Measurements from ENCODE around the gene TMEM183A. TPM values are rescaled to one million over a fixed set of nuclear protein-coding genes. Genes with fewer than 3 reads are reported as not detected.
A peak's percentile ranks its signal among the peaks of the same experiment; 100 is the strongest.
"Not testable (repeated sequence)": the region's sequence is repeated elsewhere in the genome, so short reads cannot be mapped to it uniquely, and the experiment has no call there.

Gene TMEM183A
- total RNA-seq, 1 experiment from 2014 or later = 82.8 TPM

GRCh38 chr1:202987922-202988583, 19.1 kb upstream of the TMEM183A start:
- no peak for DNase-seq (ENCODE audit: low spot score)

GRCh38 chr1:202989879-202990278, 17.3 kb upstream of the TMEM183A start:
- DNase-seq (ENCODE audit: low spot score) = no peak

- DNase-seq (ENCODE audit: low spot score) = no peak
Measured at GRCh38 chr1:202991112-202991511, 16.1 kb upstream of the TMEM183A start.

- no peak for DNase-seq (ENCODE audit: low spot score)
Measured at GRCh38 chr1:202994756-202995155, 12.4 kb upstream of the TMEM183A start.

GRCh38 chr1:202998836-202999750, 8.1 kb upstream of the TMEM183A start:
- DNase-seq (ENCODE audit: low spot score) = peak; percentile 21

GRCh38 chr1:203000217-203000944, 6.8 kb upstream of the TMEM183A start:
- no peak for DNase-seq (ENCODE audit: low spot score)

- DNase-seq (ENCODE audit: low spot score) = no peak
Measured at GRCh38 chr1:203001986-203002385, 5.2 kb upstream of the TMEM183A start.

GRCh38 chr1:203002951-203003350, 4.2 kb upstream of the TMEM183A start:
- no peak for DNase-seq (ENCODE audit: low spot score)

GRCh38 chr1:203005395-203006142, 1.6 kb upstream of the TMEM183A start:
- not testable (repeated sequence) for DNase-seq (ENCODE audit: low spot score)

- no peak for DNase-seq (ENCODE audit: low spot score)
Measured at GRCh38 chr1:203009185-203009584, 2.0 kb downstream of the TMEM183A start.

GRCh38 chr1:203011582-203011981, 4.4 kb downstream of the TMEM183A start:
- DNase-seq (ENCODE audit: low spot score) = no peak

GRCh38 chr1:203017061-203017460, 9.9 kb downstream of the TMEM183A start:
- DNase-seq (ENCODE audit: low spot score) = no peak

GRCh38 chr1:203017692-203018091, 10.5 kb downstream of the TMEM183A start:
- no peak for DNase-seq (ENCODE audit: low spot score)

- DNase-seq (ENCODE audit: low spot score) = not testable (repeated sequence)
Measured at GRCh38 chr1:203022855-203023254, 15.7 kb downstream of the TMEM183A start.

- DNase-seq (ENCODE audit: low spot score) = no peak
Measured at GRCh38 chr1:203025686-203026030, 18.5 kb downstream of the TMEM183A start.

- DNase-seq (ENCODE audit: low spot score) = peak; percentile 68
Measured at GRCh38 chr1:203026031-203026665, 19.0 kb downstream of the TMEM183A start, which contains the start of gene PPFIA4. TSS of gene PPFIA4 (plus strand) at chr1:203026491. CDS start at chr1:203039009, 12,518 bp downstream.

- DNase-seq (ENCODE audit: low spot score) = no peak
Measured at GRCh38 chr1:203026666-203027663, 19.8 kb downstream of the TMEM183A start.

- no peak for DNase-seq (ENCODE audit: low spot score)
Measured at GRCh38 chr1:203028067-203028783, 21.1 kb downstream of the TMEM183A start.

Measured in H4 (cell line).